ENCODE measurements around the gene ARAF. TPM values are rescaled to one million over a fixed set of nuclear protein-coding genes. Genes with fewer than 3 reads are reported as not detected.
A peak's percentile ranks its signal among the peaks of the same experiment; 100 is the strongest.
"Not testable (repeated sequence)": the region's sequence is repeated elsewhere in the genome, so short reads cannot be mapped to it uniquely, and the experiment has no call there.

ARAF gene
- 10 to 100 TPM; 43.0 to 92.1 (median 68.6) TPM for polyA plus RNA-seq
- long read RNA-seq, donor 1, transcript ARAF-203 (16 exons, 2,458 nt), result major isoform, 7 of 25 reads
- long read RNA-seq, donor 1, partial matches to known transcripts, result 14 of 25 reads
- long read RNA-seq, donor 1, other reads (novel, unspliced or antisense), result 0 of 25 reads
- long read RNA-seq, donor 2, transcript ARAF-203 (16 exons, 2,458 nt), result major isoform, 6 of 6 reads
- long read RNA-seq, donor 2, partial matches to known transcripts, result 0 of 6 reads
- long read RNA-seq, donor 2, other reads (novel, unspliced or antisense), result 0 of 6 reads
- long read RNA-seq, donor 3, result 0 reads
- long read RNA-seq, donor 4, result 0 reads
- long read RNA-seq, donor 5, partial matches to known transcripts, result 5 of 5 reads
- long read RNA-seq, donor 5, other reads (novel, unspliced or antisense), result 0 of 5 reads
- long read RNA-seq, donor 6, partial matches to known transcripts, result 0 of 1 reads
- long read RNA-seq, donor 6, other reads (novel, unspliced or antisense), result 0 of 1 reads
- long read RNA-seq, donor 7, transcript ARAF-203 (16 exons, 2,458 nt), result major isoform, 8 of 54 reads
- long read RNA-seq, donor 7, partial matches to known transcripts, result 28 of 54 reads
- long read RNA-seq, donor 7, other reads (novel, unspliced or antisense), result 17 of 54 reads
- long read RNA-seq, donor 8, partial matches to known transcripts, result 0 of 1 reads
- long read RNA-seq, donor 8, other reads (novel, unspliced or antisense), result 0 of 1 reads
- long read RNA-seq, donor 9, partial matches to known transcripts, result 0 of 1 reads
- long read RNA-seq, donor 9, other reads (novel, unspliced or antisense), result 0 of 1 reads
- long read RNA-seq, donor 10, partial matches to known transcripts, result 13 of 15 reads
- long read RNA-seq, donor 10, other reads (novel, unspliced or antisense), result 0 of 15 reads

- peak; percentile 19 for FAIRE-seq
- Histone ChIP-seq H3K4me1 (ENCODE audit: control insufficient read depth in 3 of 3, insufficient read depth in 2 of 3, low read depth in 1 of 3, low read length in 2 of 3) (peaks cover 0 to 3% (median 0%) of the 10 kb centered on the region in 3 donors), H3K27ac (ENCODE audit: low read depth in 1 of 3, low read length in 2 of 3) (peak within 1 kb of the TSS; percentile 59 to 97 (median 95)), H3K9me3 (ENCODE audit: control insufficient read depth in 2 of 2, insufficient read depth in 1 of 2, low read depth in 1 of 2, low read length in 1 of 2) (no peaks in the 10 kb centered on the region), H3K27me3 (ENCODE audit: control insufficient read depth in 3 of 3, insufficient read depth in 3 of 3, low read length in 3 of 3) (no peaks in the 10 kb centered on the region), H3K4me3 (ENCODE audit: low read depth in 1 of 3, low read length in 3 of 3) (peak within 1 kb of the TSS; percentile 63 to 84 (median 64)), H3K36me3 (ENCODE audit: control insufficient read depth in 3 of 3, insufficient read depth in 2 of 3, low read depth in 1 of 3, low read length in 3 of 3) (peaks cover 0 to 19% (median 4%) of the 10 kb centered on the region in 3 donors)
- DNase-seq, result peak; percentile 96 to 99
- WGBS, 3 donors, result 0 to 42% (median 12%) methylated on average over 39 to 59 of the region's 59 CpGs
These were observed at the start of gene ARAF for GRCh38 chrX:47560934-47561658. TSS of gene ARAF (plus strand) at chrX:47561205. CDS start at chrX:47562968, 1,763 bp downstream.

GRCh38 chrX:47512383-47512782 is 48.6 kb upstream of the ARAF start:
- FAIRE-seq, result peak; percentile 51
- 82 to 85% (median 85%) methylated on average over 4 of the region's 6 CpGs for WGBS, 3 donors
- not testable (repeated sequence) for DNase-seq; H3K36me3 ChIP-seq (ENCODE audit: control insufficient read depth in 3 of 3, insufficient read depth in 2 of 3, low read depth in 1 of 3, low read length in 3 of 3); H3K4me1 ChIP-seq (ENCODE audit: control insufficient read depth in 3 of 3, insufficient read depth in 2 of 3, low read depth in 1 of 3, low read length in 2 of 3); H3K27me3 ChIP-seq (ENCODE audit: control insufficient read depth in 3 of 3, insufficient read depth in 3 of 3, low read length in 3 of 3); H3K27ac ChIP-seq (ENCODE audit: low read depth in 1 of 3, low read length in 2 of 3); H3K9me3 ChIP-seq (ENCODE audit: control insufficient read depth in 2 of 2, insufficient read depth in 1 of 2, low read depth in 1 of 2, low read length in 1 of 2); H3K4me3 ChIP-seq (ENCODE audit: low read depth in 1 of 3, low read length in 3 of 3)

GRCh38 chrX:47513034-47513965 is 47.7 kb upstream of the ARAF start:
- not testable (repeated sequence) for H3K9me3 ChIP-seq (ENCODE audit: control insufficient read depth in 2 of 2, insufficient read depth in 1 of 2, low read depth in 1 of 2, low read length in 1 of 2); H3K27ac ChIP-seq (ENCODE audit: low read depth in 1 of 3, low read length in 2 of 3); H3K36me3 ChIP-seq (ENCODE audit: control insufficient read depth in 3 of 3, insufficient read depth in 2 of 3, low read depth in 1 of 3, low read length in 3 of 3); FAIRE-seq; H3K27me3 ChIP-seq (ENCODE audit: control insufficient read depth in 3 of 3, insufficient read depth in 3 of 3, low read length in 3 of 3); H3K4me1 ChIP-seq (ENCODE audit: control insufficient read depth in 3 of 3, insufficient read depth in 2 of 3, low read depth in 1 of 3, low read length in 2 of 3)
- DNase-seq, result peak in 1 of 2 donors; percentile 2
- H3K4me3 ChIP-seq (ENCODE audit: low read depth in 1 of 3, low read length in 3 of 3), result peak overlapping the region; percentile 22 to 40 (median 30)
- 3 to 25% (median 13%) methylated on average over 13 to 43 of the region's 70 CpGs for WGBS, 3 donors

- 44 to 69% (median 55%) methylated on average over 7 of the region's 7 CpGs for WGBS, 3 donors
- H3K4me3 ChIP-seq (ENCODE audit: low read depth in 1 of 3, low read length in 3 of 3), result no peak overlapping the region
- no peaks in the 10 kb centered on the region for H3K9me3 ChIP-seq (ENCODE audit: control insufficient read depth in 2 of 2, insufficient read depth in 1 of 2, low read depth in 1 of 2, low read length in 1 of 2)
- no peaks in the 10 kb centered on the region for H3K27me3 ChIP-seq (ENCODE audit: control insufficient read depth in 3 of 3, insufficient read depth in 3 of 3, low read length in 3 of 3)
- DNase-seq, result peak in 1 of 2 donors; percentile 3
- H3K4me1 ChIP-seq (ENCODE audit: control insufficient read depth in 3 of 3, insufficient read depth in 2 of 3, low read depth in 1 of 3, low read length in 2 of 3), result no peaks in the 10 kb centered on the region
- no peaks in the 10 kb centered on the region for H3K36me3 ChIP-seq (ENCODE audit: control insufficient read depth in 3 of 3, insufficient read depth in 2 of 3, low read depth in 1 of 3, low read length in 3 of 3)
- no peak overlapping the region for H3K27ac ChIP-seq (ENCODE audit: low read depth in 1 of 3, low read length in 2 of 3)
- no peak for FAIRE-seq
These were observed 46.3 kb upstream of the ARAF start for GRCh38 chrX:47514533-47515235.

- Histone ChIP-seq H3K4me1 (ENCODE audit: control insufficient read depth in 3 of 3, insufficient read depth in 2 of 3, low read depth in 1 of 3, low read length in 2 of 3) (no peaks in the 10 kb centered on the region), H3K4me3 (ENCODE audit: low read depth in 1 of 3, low read length in 3 of 3) (no peak overlapping the region), H3K9me3 (ENCODE audit: control insufficient read depth in 2 of 2, insufficient read depth in 1 of 2, low read depth in 1 of 2, low read length in 1 of 2) (no peaks in the 10 kb centered on the region), H3K27ac (ENCODE audit: low read depth in 1 of 3, low read length in 2 of 3) (no peak overlapping the region), H3K27me3 (ENCODE audit: control insufficient read depth in 3 of 3, insufficient read depth in 3 of 3, low read length in 3 of 3) (no peaks in the 10 kb centered on the region), H3K36me3 (ENCODE audit: control insufficient read depth in 3 of 3, insufficient read depth in 2 of 3, low read depth in 1 of 3, low read length in 3 of 3) (no peaks in the 10 kb centered on the region)
- no peak for DNase-seq
- FAIRE-seq, result no peak
- 89 to 95% (median 91%) methylated on average over 8 of the region's 8 CpGs for WGBS, 3 donors
These were observed 44.9 kb upstream of the ARAF start for GRCh38 chrX:47515941-47516665.

- Histone ChIP-seq H3K27ac (ENCODE audit: low read depth in 1 of 3, low read length in 2 of 3) (no peak overlapping the region), H3K4me3 (ENCODE audit: low read depth in 1 of 3, low read length in 3 of 3) (no peak overlapping the region), H3K27me3 (ENCODE audit: control insufficient read depth in 3 of 3, insufficient read depth in 3 of 3, low read length in 3 of 3) (no peaks in the 10 kb centered on the region), H3K36me3 (ENCODE audit: control insufficient read depth in 3 of 3, insufficient read depth in 2 of 3, low read depth in 1 of 3, low read length in 3 of 3) (no peaks in the 10 kb centered on the region), H3K4me1 (ENCODE audit: control insufficient read depth in 3 of 3, insufficient read depth in 2 of 3, low read depth in 1 of 3, low read length in 2 of 3) (no peaks in the 10 kb centered on the region), H3K9me3 (ENCODE audit: control insufficient read depth in 2 of 2, insufficient read depth in 1 of 2, low read depth in 1 of 2, low read length in 1 of 2) (no peaks in the 10 kb centered on the region)
- DNase-seq, result no peak
- no peak for FAIRE-seq
- WGBS, 3 donors, result 74 to 88% (median 87%) methylated on average over 2 to 3 of the region's 3 CpGs
These were observed 42.9 kb upstream of the ARAF start for GRCh38 chrX:47518144-47518543.

- peak; percentile 64 to 85 for DNase-seq
- H3K4me1 ChIP-seq (ENCODE audit: control insufficient read depth in 3 of 3, insufficient read depth in 2 of 3, low read depth in 1 of 3, low read length in 2 of 3), result no peaks in the 10 kb centered on the region
- H3K27me3 ChIP-seq (ENCODE audit: control insufficient read depth in 3 of 3, insufficient read depth in 3 of 3, low read length in 3 of 3), result no peaks in the 10 kb centered on the region
- no peak overlapping the region for H3K27ac ChIP-seq (ENCODE audit: low read depth in 1 of 3, low read length in 2 of 3)
- no peak for FAIRE-seq
- WGBS, 3 donors, result 0 to 29% (median 2%) methylated on average over 4 to 33 of the region's 33 CpGs
- peak overlapping the region; percentile 21 to 52 (median 38) for H3K4me3 ChIP-seq (ENCODE audit: low read depth in 1 of 3, low read length in 3 of 3)
- H3K9me3 ChIP-seq (ENCODE audit: control insufficient read depth in 2 of 2, insufficient read depth in 1 of 2, low read depth in 1 of 2, low read length in 1 of 2), result no peaks in the 10 kb centered on the region
- H3K36me3 ChIP-seq (ENCODE audit: control insufficient read depth in 3 of 3, insufficient read depth in 2 of 3, low read depth in 1 of 3, low read length in 3 of 3), result no peaks in the 10 kb centered on the region
These were observed 37.7 kb upstream of the ARAF start for GRCh38 chrX:47523297-47523696.

All from small intestine (tissue), 16 donors.